ENCODE results near the gene DNASE1L3.

- TF ChIP-seq POLR2A (IDR thresholded peaks at IDR 0.05), result no peak
- no peak for TF ChIP-seq CTCF (IDR thresholded peaks at IDR 0.05)
- TF ChIP-seq POLR2AphosphoS5 (IDR thresholded peaks at IDR 0.05), result no peak
Measured at GRCh38 chr3:58197588-58197987, 13.2 kb downstream of the DNASE1L3 start.

All from prostate gland (tissue), 2 donors.